GM12892 (cell line): ENCODE measurements around the gene COL26A1.
"Not testable (repeated sequence)": the region's sequence is repeated elsewhere in the genome, so short reads cannot be mapped to it uniquely, and the experiment has no call there.

ENCODE experiments used
- DNase-seq: peaks from one replicate; pipeline ENCODE4 v3.0.0; 2011; ENCODE audit not compliant: insufficient read length
- FAIRE-seq: peaks from 2 replicates; lab custom pipeline; 2011; peaks lifted over from hg19 to GRCh38; lab: Jason Lieb, UNC
- POLR2A ChIP-seq: IDR thresholded peaks from 2 replicates; pipeline ENCODE4 v1.6.1; 2011; ENCODE audit warnings: low read depth, low read length, control low read depth
- POLR2AphosphoS5 ChIP-seq: IDR thresholded peaks from 2 replicates; pipeline ENCODE4 v1.6.1; 2011; ENCODE audit warnings: low read depth, low read length, control low read depth
- TAF1 ChIP-seq: IDR thresholded peaks from 2 replicates; pipeline ENCODE4 v1.6.1; 2011; ENCODE audit warnings: low read depth, mild to moderate bottlenecking, control low read depth, low read length, borderline replicate concordance

The COL26A1 gene

GRCh38 chr7:101595766-101596537 is 233.3 kb downstream of the COL26A1 start:
- DNase-seq: no peak
- TF ChIP-seq TAF1 (no peak), POLR2A (no peak), POLR2AphosphoS5 (no peak)
- no peak for FAIRE-seq

GRCh38 chr7:101596898-101597297 is 234.2 kb downstream of the COL26A1 start:
- no peak for TF ChIP-seq POLR2A
- no peak for TF ChIP-seq TAF1
- no peak for TF ChIP-seq POLR2AphosphoS5
- DNase-seq: no peak
- no peak for FAIRE-seq

GRCh38 chr7:101597941-101598340 is 235.3 kb downstream of the COL26A1 start:
- DNase-seq (no peak), FAIRE-seq (no peak)
- TF ChIP-seq TAF1 (no peak), POLR2AphosphoS5 (no peak)

GRCh38 chr7:101598422-101598985 is 235.8 kb downstream of the COL26A1 start:
- no peak for FAIRE-seq
- no peak for DNase-seq
- TF ChIP-seq POLR2A (no peak), POLR2AphosphoS5 (no peak), TAF1 (no peak)

DNA sequence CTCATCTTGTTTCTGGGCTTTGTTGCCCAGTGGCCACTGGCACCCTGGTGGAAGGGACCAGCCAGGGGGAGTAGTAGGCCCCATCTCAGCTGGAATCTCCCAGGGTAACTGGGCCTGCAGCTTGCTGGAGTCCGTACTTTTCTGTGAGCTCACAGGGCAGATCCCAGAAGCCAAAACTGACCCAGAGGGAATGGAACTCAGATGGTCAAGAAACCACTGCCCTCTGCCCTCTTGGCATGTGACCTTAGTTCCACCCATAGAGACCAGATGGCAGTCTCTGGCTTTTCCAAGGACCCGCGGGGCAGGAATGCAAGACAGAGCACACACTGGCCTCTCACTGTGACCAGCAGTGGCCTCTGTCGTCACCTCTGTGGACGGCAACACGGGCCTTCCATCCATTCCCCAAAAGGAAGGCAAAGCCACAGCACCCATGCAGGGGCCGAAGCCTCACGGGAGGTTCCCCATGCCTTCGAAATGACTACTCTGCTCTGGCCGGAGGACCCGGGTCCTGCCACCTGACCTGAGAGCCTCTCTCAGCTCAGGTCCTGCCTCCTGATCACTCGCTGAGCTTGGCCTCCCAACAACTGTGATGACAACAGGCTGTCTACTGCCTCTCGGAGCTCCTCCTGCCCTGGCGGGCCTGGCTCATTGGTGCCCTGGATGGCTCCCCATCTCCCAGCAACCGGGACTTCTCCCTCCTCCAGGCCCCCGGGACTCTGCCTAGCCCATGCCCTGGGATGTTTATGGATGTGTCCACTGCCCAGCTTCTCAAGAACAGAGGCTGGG is 236.5 kb downstream of the COL26A1 start:
- no peak for TF ChIP-seq POLR2A
- TF ChIP-seq POLR2AphosphoS5: no peak
- no peak for TF ChIP-seq TAF1
- no peak for FAIRE-seq
- no peak for DNase-seq

GRCh38 chr7:101599787-101600186 is 237.1 kb downstream of the COL26A1 start:
- no peak for FAIRE-seq
- DNase-seq: no peak

DNA sequence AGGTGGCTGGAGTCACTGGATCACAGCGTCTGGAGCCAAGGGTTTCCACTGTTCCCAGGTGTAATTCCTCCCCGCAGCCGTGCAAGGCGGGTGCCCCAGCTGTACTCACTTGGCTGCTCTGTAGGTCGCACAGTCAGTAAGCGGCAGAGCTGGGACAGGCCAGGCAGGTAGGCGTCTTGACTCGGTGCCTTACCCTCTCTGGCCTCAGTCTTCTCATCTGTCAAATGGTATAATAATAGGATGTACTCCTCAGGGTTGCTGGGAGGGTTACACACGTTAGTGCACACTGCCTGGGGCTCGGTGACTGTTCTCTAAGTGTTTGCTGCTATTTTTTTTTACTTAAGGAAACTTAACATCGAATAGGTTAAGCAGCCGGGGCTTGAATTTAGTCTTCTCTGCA is 239.4 kb downstream of the COL26A1 start:
- no peak for DNase-seq
- FAIRE-seq: no peak
- TF ChIP-seq POLR2AphosphoS5 (no peak), TAF1 (no peak), POLR2A (no peak)

More at GRCh38 chr7:101599787-101600186, 237.1 kb downstream of the COL26A1 start:
- TF ChIP-seq POLR2AphosphoS5 (no peak), POLR2A (no peak), TAF1 (no peak)

DNA sequence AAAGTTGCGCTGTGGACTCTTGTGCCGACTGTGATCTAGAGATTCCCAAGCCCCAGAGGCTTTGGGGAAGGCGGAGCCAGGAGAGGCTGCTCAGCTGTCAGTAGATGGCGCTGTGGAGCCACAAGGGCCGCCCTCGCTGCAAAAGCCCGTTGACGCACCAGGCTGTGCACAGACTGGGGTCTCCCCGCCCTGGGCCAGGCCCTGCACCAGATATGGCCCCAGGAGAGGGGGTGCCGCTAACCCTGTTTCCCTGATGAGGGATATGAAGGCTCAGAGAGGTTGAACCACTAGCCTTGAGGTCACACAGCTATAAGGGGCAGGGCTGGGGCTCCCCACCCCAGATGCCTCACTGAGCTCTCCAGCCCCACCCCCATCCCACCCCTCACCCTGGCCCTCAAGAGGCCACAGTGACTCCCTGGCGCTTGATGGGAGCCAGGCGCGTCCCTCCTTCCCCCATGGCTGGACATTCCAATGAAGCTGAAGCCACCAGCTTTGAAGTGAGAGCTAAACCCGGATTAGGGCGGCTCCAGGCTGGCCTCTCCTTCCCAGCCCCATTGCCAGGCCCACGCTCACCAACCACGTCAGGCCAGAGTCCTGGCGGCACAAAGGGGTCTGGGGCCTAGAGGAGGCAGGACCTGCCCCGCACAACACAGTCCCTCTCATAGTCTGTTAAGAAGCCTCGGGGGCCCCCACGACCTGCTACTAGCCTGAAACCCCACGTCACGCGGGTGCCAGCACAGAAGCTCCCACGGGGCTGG is 240.0 kb downstream of the COL26A1 start:
- no peak for TF ChIP-seq POLR2A
- no peak for TF ChIP-seq TAF1
- TF ChIP-seq POLR2AphosphoS5: no peak
- DNase-seq (peak; percentile 61), FAIRE-seq (peak; percentile 60)

DNA sequence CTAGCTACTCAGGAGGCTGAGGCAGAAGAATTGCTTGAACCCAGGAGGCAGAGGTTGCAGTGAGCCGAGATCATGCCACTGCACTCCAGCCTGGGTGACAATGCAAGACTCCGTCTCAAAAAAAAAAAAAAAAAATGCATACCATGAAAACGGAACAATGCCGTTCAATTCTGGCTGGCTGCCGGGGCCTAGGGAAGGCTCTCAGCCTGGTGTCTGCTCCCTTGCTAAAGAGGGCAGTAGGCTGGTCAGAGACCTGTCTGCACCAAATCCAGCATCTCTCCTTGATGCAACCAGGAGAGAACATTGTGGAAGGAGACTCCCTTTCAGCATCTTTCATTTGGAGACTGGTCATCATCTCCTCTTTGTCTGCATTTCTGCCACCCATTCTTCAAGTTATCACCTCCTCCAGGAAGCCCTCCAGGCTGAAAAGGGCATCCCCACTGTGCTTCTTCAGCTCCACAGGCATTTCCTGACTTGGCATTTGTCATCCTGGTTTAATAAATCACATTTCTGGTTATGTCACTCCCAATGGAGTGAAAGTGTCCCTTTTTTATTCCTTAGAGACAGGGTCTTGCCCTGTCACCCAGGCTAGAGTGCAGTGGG is 241.8 kb downstream of the COL26A1 start:
- no peak for TF ChIP-seq POLR2A
- TF ChIP-seq TAF1: no peak
- TF ChIP-seq POLR2AphosphoS5: no peak
- no peak for FAIRE-seq
- DNase-seq: no peak

- not testable (repeated sequence) for FAIRE-seq, DNase-seq
Measured at GRCh38 chr7:101604934-101605332, 242.3 kb downstream of the COL26A1 start.
